ENCODE data around the gene FBXL5.
A peak's percentile ranks its signal among the peaks of the same experiment; 100 is the strongest.

FBXL5 gene

GRCh38 chr4:15694431-15694830 lies 39.3 kb upstream of the FBXL5 start:
- no peak overlapping the region for H3K4me3 ChIP-seq (ENCODE audit: insufficient read length, low read depth)
- no peak for TF ChIP-seq YY1 (IDR thresholded peaks at IDR 0.05; ENCODE audit: insufficient read depth, insufficient read length)
- H3K4me1 ChIP-seq (ENCODE audit: insufficient read depth, insufficient read length): no peaks in the 10 kb centered on the region
- no peak overlapping the region for H3K9ac ChIP-seq (ENCODE audit: insufficient read length, low read depth)
- no peaks in the 10 kb centered on the region for H3K27me3 ChIP-seq (ENCODE audit: insufficient read depth, insufficient read length)
- peaks cover 40% of the 10 kb centered on the region for H3K9me3 ChIP-seq (ENCODE audit: insufficient read depth, low read length)
- no peak for DNase-seq (ENCODE audit: low read depth, low spot score)
- H3K36me3 ChIP-seq (ENCODE audit: insufficient read depth, insufficient read length, low read length): peaks cover 11% of the 10 kb centered on the region

GRCh38 chr4:15692602-15693001 lies 37.4 kb upstream of the FBXL5 start:
- TF ChIP-seq YY1 (IDR thresholded peaks at IDR 0.05; ENCODE audit: insufficient read depth, insufficient read length): no peak
- no peak for TF ChIP-seq SUZ12 (IDR thresholded peaks at IDR 0.05; ENCODE audit: extremely low read depth, insufficient read depth, insufficient read length)
- TF ChIP-seq ZNF274 (IDR thresholded peaks at IDR 0.05; ENCODE audit: low read depth, low read length): no peak
- no peaks in the 10 kb centered on the region for H3K4me1 ChIP-seq (ENCODE audit: insufficient read depth, insufficient read length)

GRCh38 chr4:15691346-15692135 lies 36.4 kb upstream of the FBXL5 start:
- TF ChIP-seq SUZ12 (IDR thresholded peaks at IDR 0.05; ENCODE audit: extremely low read depth, insufficient read depth, insufficient read length) (no peak), ZNF274 (IDR thresholded peaks at IDR 0.05; ENCODE audit: low read depth, low read length) (no peak), YY1 (IDR thresholded peaks at IDR 0.05; ENCODE audit: insufficient read depth, insufficient read length) (no peak)
- H3K36me3 ChIP-seq (ENCODE audit: insufficient read depth, insufficient read length, low read length): peaks cover 38% of the 10 kb centered on the region
- no peak for DNase-seq (ENCODE audit: low read depth, low spot score)
- no peaks in the 10 kb centered on the region for H3K4me1 ChIP-seq (ENCODE audit: insufficient read depth, insufficient read length)
- no peak overlapping the region for H3K4me3 ChIP-seq (ENCODE audit: insufficient read length, low read depth)
- peaks cover 32% of the 10 kb centered on the region for H3K9me3 ChIP-seq (ENCODE audit: insufficient read depth, low read length)
- H3K27me3 ChIP-seq (ENCODE audit: insufficient read depth, insufficient read length): no peaks in the 10 kb centered on the region
- H3K9ac ChIP-seq (ENCODE audit: insufficient read length, low read depth): no peak overlapping the region

More at GRCh38 chr4:15692602-15693001, 37.4 kb upstream of the FBXL5 start:
- H3K27me3 ChIP-seq (ENCODE audit: insufficient read depth, insufficient read length): no peaks in the 10 kb centered on the region
- no peak overlapping the region for H3K9ac ChIP-seq (ENCODE audit: insufficient read length, low read depth)
- DNase-seq (ENCODE audit: low read depth, low spot score): no peak
- H3K9me3 ChIP-seq (ENCODE audit: insufficient read depth, low read length): peaks cover 32% of the 10 kb centered on the region
- H3K36me3 ChIP-seq (ENCODE audit: insufficient read depth, insufficient read length, low read length): peaks cover 28% of the 10 kb centered on the region
- no peak overlapping the region for H3K4me3 ChIP-seq (ENCODE audit: insufficient read length, low read depth)

DNA sequence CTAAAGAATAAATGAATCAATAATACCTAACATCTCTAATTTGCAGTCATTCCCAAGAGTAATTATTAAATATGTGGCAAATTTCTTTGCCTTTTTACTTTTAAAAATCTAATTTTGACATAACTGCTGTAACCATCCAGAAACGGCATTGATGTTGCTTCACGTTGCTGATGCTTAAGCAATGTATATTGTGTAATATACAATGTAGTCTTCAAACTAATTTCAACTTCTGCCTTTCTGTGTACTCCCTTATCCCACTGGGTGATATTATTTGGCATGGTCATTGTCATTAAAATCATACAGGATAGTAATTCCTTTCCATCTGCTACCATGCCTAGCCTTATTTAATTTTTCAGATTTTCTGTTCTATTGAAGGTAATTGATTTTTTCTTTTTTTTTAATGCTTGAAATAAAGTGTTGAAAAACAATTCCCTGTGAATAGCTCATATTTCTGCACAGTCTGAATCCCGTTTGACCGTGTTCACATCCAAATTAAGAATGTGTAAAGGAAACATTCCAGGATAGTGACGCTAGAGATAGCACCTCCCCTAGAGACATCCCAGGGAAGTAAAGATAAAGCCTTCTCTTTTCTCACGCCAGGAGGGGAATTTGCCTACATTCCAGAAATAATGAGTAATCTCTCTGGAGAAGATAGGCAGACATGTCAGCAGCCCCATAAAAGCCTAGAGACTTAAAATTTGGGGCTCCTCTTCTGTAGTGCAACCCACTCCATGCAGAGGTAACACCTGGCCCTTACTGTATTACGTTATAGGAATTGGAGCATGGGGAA lies 35.1 kb upstream of the FBXL5 start:
- Histone ChIP-seq H3K4me3 (ENCODE audit: insufficient read length, low read depth) (no peak overlapping the region), H3K4me1 (ENCODE audit: insufficient read depth, insufficient read length) (no peaks in the 10 kb centered on the region), H3K9me3 (ENCODE audit: insufficient read depth, low read length) (peaks cover 41% of the 10 kb centered on the region), H3K27me3 (ENCODE audit: insufficient read depth, insufficient read length) (no peaks in the 10 kb centered on the region), H3K9ac (ENCODE audit: insufficient read length, low read depth) (no peak overlapping the region), H3K36me3 (ENCODE audit: insufficient read depth, insufficient read length, low read length) (peaks cover 51% of the 10 kb centered on the region)
- DNase-seq (ENCODE audit: low read depth, low spot score): peak; percentile 67
- no peak for TF ChIP-seq SUZ12 (IDR thresholded peaks at IDR 0.05; ENCODE audit: extremely low read depth, insufficient read depth, insufficient read length)
- no peak for TF ChIP-seq ZNF274 (IDR thresholded peaks at IDR 0.05; ENCODE audit: low read depth, low read length)
- TF ChIP-seq YY1 (IDR thresholded peaks at IDR 0.05; ENCODE audit: insufficient read depth, insufficient read length): no peak

- TF ChIP-seq YY1 (IDR thresholded peaks at IDR 0.05; ENCODE audit: insufficient read depth, insufficient read length): no peak
- no peak for TF ChIP-seq ZNF274 (IDR thresholded peaks at IDR 0.05; ENCODE audit: low read depth, low read length)
- TF ChIP-seq SUZ12 (IDR thresholded peaks at IDR 0.05; ENCODE audit: extremely low read depth, insufficient read depth, insufficient read length): no peak
- Histone ChIP-seq H3K4me3 (ENCODE audit: insufficient read length, low read depth) (no peak overlapping the region), H3K36me3 (ENCODE audit: insufficient read depth, insufficient read length, low read length) (peaks cover 58% of the 10 kb centered on the region), H3K9me3 (ENCODE audit: insufficient read depth, low read length) (peaks cover 48% of the 10 kb centered on the region), H3K4me1 (ENCODE audit: insufficient read depth, insufficient read length) (no peaks in the 10 kb centered on the region), H3K27me3 (ENCODE audit: insufficient read depth, insufficient read length) (no peaks in the 10 kb centered on the region), H3K9ac (ENCODE audit: insufficient read length, low read depth) (no peak overlapping the region)
- no peak for DNase-seq (ENCODE audit: low read depth, low spot score)
Measured at GRCh38 chr4:15689540-15689939, 34.4 kb upstream of the FBXL5 start.

- peaks cover 67% of the 10 kb centered on the region for H3K36me3 ChIP-seq (ENCODE audit: insufficient read depth, insufficient read length, low read length)
- no peak for DNase-seq (ENCODE audit: low read depth, low spot score)
- no peaks in the 10 kb centered on the region for H3K4me1 ChIP-seq (ENCODE audit: insufficient read depth, insufficient read length)
- no peaks in the 10 kb centered on the region for H3K27me3 ChIP-seq (ENCODE audit: insufficient read depth, insufficient read length)
- peaks cover 35% of the 10 kb centered on the region for H3K9me3 ChIP-seq (ENCODE audit: insufficient read depth, low read length)
- no peak for TF ChIP-seq ZNF274 (IDR thresholded peaks at IDR 0.05; ENCODE audit: low read depth, low read length)
- TF ChIP-seq YY1 (IDR thresholded peaks at IDR 0.05; ENCODE audit: insufficient read depth, insufficient read length): no peak
- TF ChIP-seq SUZ12 (IDR thresholded peaks at IDR 0.05; ENCODE audit: extremely low read depth, insufficient read depth, insufficient read length): no peak
- no peak overlapping the region for H3K4me3 ChIP-seq (ENCODE audit: insufficient read length, low read depth)
- H3K9ac ChIP-seq (ENCODE audit: insufficient read length, low read depth): no peak overlapping the region
Measured at GRCh38 chr4:15688051-15688450, 32.9 kb upstream of the FBXL5 start.

DNA sequence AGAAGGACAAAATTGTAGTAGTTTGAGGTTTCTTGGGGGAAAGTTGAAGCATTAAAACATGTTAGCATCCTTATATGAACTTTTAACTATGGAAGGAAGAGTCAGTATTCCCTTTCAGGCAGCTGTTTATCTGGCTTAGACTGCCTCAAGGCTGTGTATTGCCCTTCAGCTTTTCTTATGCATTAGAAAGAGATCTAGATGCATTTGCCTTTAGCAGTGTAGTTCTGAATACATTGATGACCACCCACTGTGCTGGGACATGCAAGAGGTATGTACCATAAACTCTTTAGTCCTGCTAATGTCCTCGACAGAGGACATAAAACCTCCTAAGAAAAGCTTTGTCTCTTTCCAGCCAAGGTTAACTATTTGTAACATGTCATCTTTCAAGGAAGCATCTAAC lies 29.3 kb upstream of the FBXL5 start:
- no peak for TF ChIP-seq ZNF274 (IDR thresholded peaks at IDR 0.05; ENCODE audit: low read depth, low read length)
- no peak for TF ChIP-seq SUZ12 (IDR thresholded peaks at IDR 0.05; ENCODE audit: extremely low read depth, insufficient read depth, insufficient read length)
- TF ChIP-seq YY1 (IDR thresholded peaks at IDR 0.05; ENCODE audit: insufficient read depth, insufficient read length): no peak
- H3K4me1 ChIP-seq (ENCODE audit: insufficient read depth, insufficient read length): no peaks in the 10 kb centered on the region
- DNase-seq (ENCODE audit: low read depth, low spot score): peak; percentile 78
- no peak overlapping the region for H3K9ac ChIP-seq (ENCODE audit: insufficient read length, low read depth)
- H3K4me3 ChIP-seq (ENCODE audit: insufficient read length, low read depth): no peak overlapping the region
- H3K27me3 ChIP-seq (ENCODE audit: insufficient read depth, insufficient read length): no peaks in the 10 kb centered on the region
- peaks cover 16% of the 10 kb centered on the region for H3K9me3 ChIP-seq (ENCODE audit: insufficient read depth, low read length)
- peaks cover 64% of the 10 kb centered on the region for H3K36me3 ChIP-seq (ENCODE audit: insufficient read depth, insufficient read length, low read length)
